Thyroid gland (tissue), 4 donors: Measurements from ENCODE around the gene PLD6. TPM values are rescaled to one million over a fixed set of nuclear protein-coding genes. Genes with fewer than 3 reads are reported as not detected.

Experiments
- DNase-seq, 2 donors: peaks; one replicate each; pipeline ENCODE4 v3.0.0-alpha.2; 2019
- H3K27ac ChIP-seq, 3 donors: fragments of 200-600 bp; sonication (generic); 1 replicate in 2 of 3; 2 replicates in 1 of 3; pipeline ENCODE4 v1.5.1; 2016 to 2019; ENCODE audit warnings: mild to moderate bottlenecking in 1 of 3, moderate library complexity in 1 of 3
- H3K27me3 ChIP-seq: fragments of 200-600 bp; sonication (generic); one replicate; pipeline ENCODE4 v1.5.1; 2019
- H3K36me3 ChIP-seq, 2 donors: fragments of 200-600 bp; sonication (generic); one replicate each; pipeline ENCODE4 v1.5.1; 2016 to 2019
- H3K4me1 ChIP-seq, 2 donors: fragments of 200-600 bp; sonication (generic); one replicate each; pipeline ENCODE4 v1.5.1; 2017 to 2019
- H3K4me3 ChIP-seq, 3 donors: fragments of 200-600 bp; sonication (generic); replicated peaks in 1 of 3; 1 replicate in 2 of 3; 2 replicates in 1 of 3; pipeline ENCODE4 v1.5.1; 2016; ENCODE audit warnings: mild to moderate bottlenecking in 1 of 3
- H3K9me3 ChIP-seq: fragments of 200-600 bp; sonication (generic); one replicate; pipeline ENCODE4 v1.5.1; 2017
- POLR2A ChIP-seq, 2 donors: fragments of 450-650 bp; IDR thresholded peaks; one replicate each; pipeline ENCODE4 v1.6.1; 2017; ENCODE audit warnings: antibody characterized with exemption in 2 of 2, mild to moderate bottlenecking in 2 of 2, moderate library complexity in 1 of 2
- WGBS, 2 donors: methylation state at CpG; one replicate each; pipeline ENCODE4 v1.1.5; 2017; 5-methylcytosine and 5-hydroxymethylcytosine counted together
- intact Hi-C: fragments of 100-400 bp; cut with DNase I; formaldehyde crosslinking; loops from one replicate; pipeline ENCODE4 v1.15.1; 2023
- small RNA-seq: library from RNA; depleted of rRNA; stranded (forward); fragments of <200 nt; gene quantifications from one replicate; pipeline ENCODE3, GENCODE V24; 2016
- total RNA-seq, 4 donors: library from RNA; depleted of rRNA; stranded (reverse); fragments of >200 nt; gene quantifications; one replicate each; pipeline ENCODE4 v1.2.3, GENCODE V29; 2016
- TF ChIP-seq, protein P1 (sequence below), 6 experiments: fragments of 200-600 bp in 3 of 6; fragments of 450-650 bp in 3 of 6; sonication (generic) in 3 of 6; IDR thresholded peaks; one replicate each; pipeline ENCODE4 v1.5.1; 2016 to 2019; ENCODE audit warnings: antibody characterized with exemption in 6 of 6, mild to moderate bottlenecking in 2 of 6, inconsistent platforms in 1 of 6, moderate library complexity in 1 of 6

PLD6 gene
- total RNA-seq, 4 donors from 2014 or later, result 1.3 to 3.2 (median 2.5) TPM

DNA sequence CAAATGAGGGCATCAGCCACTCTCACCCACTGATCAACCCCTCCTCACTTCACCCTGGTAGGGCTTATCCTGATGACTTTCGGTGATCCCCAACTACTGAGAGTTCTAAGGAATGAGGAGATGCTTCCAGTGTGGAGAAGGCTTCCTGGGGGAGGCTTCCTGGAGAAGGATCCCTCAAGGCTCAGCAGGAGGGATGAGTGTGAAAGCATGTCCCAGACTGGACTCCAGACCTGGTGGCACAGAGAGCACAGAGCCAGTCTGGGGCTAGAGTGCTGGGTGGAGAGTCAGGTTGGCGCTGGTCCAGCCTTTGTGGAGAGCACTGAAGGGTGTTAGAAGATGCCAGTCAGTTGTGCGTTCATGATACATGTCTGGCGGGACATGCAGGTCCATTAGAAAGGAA, 53.7 kb downstream of the PLD6 start:
- intact Hi-C loops, result no loop called here
- Histone ChIP-seq H3K36me3 (peaks cover 28 to 39% of the 10 kb centered on the region in 2 donors), H3K27ac (peak overlapping the region; percentile 44 to 59 (median 52)), H3K4me1 (peaks cover 27 to 35% of the 10 kb centered on the region in 2 donors), H3K4me3 (no peak overlapping the region), H3K9me3 (no peaks in the 10 kb centered on the region), H3K27me3 (no peaks in the 10 kb centered on the region)
- TF ChIP-seq POLR2A (IDR thresholded peaks at IDR 0.05), result no peak
- TF ChIP-seq, protein P1, sequence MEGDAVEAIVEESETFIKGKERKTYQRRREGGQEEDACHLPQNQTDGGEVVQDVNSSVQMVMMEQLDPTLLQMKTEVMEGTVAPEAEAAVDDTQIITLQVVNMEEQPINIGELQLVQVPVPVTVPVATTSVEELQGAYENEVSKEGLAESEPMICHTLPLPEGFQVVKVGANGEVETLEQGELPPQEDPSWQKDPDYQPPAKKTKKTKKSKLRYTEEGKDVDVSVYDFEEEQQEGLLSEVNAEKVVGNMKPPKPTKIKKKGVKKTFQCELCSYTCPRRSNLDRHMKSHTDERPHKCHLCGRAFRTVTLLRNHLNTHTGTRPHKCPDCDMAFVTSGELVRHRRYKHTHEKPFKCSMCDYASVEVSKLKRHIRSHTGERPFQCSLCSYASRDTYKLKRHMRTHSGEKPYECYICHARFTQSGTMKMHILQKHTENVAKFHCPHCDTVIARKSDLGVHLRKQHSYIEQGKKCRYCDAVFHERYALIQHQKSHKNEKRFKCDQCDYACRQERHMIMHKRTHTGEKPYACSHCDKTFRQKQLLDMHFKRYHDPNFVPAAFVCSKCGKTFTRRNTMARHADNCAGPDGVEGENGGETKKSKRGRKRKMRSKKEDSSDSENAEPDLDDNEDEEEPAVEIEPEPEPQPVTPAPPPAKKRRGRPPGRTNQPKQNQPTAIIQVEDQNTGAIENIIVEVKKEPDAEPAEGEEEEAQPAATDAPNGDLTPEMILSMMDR (IDR thresholded peaks at IDR 0.05), result no peak
- 34 to 54% methylated on average over 4 of the region's 4 CpGs for WGBS, 2 donors
- peak; percentile 93 for DNase-seq

DNA sequence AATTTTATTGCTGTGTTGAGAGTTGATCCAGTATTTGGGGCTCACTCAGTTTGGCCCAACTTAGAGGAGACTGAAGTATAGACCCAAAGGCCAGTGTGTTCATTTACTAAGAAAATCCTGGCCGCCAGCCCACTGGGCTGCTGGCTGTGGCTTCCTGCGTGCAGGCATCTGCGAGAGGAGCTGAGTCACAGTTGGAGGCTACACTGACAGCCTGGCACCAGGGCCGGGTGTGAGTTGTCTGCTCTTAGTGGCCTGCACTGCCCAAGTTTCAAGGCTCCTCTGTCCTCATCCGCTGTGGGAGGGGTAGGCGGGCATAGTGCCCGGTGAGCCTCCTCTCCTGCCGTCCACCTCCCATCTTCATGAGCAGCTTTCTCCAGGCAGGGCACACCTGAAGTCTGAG, 54.2 kb downstream of the PLD6 start:
- Histone ChIP-seq H3K27me3 (no peaks in the 10 kb centered on the region), H3K36me3 (peaks cover 29 to 38% of the 10 kb centered on the region in 2 donors), H3K9me3 (no peaks in the 10 kb centered on the region), H3K27ac (peak overlapping the region; percentile 44 to 59 (median 52)), H3K4me1 (peaks cover 27 to 33% of the 10 kb centered on the region in 2 donors), H3K4me3 (no peak overlapping the region)
- TF ChIP-seq POLR2A (IDR thresholded peaks at IDR 0.05), result no peak
- TF ChIP-seq, protein P1 (IDR thresholded peaks at IDR 0.05), result no peak
- peak; percentile 93 to 97 for DNase-seq
- 28 to 37% methylated on average over 8 of the region's 8 CpGs for WGBS, 2 donors
- intact Hi-C loops, result no loop called here

DNA sequence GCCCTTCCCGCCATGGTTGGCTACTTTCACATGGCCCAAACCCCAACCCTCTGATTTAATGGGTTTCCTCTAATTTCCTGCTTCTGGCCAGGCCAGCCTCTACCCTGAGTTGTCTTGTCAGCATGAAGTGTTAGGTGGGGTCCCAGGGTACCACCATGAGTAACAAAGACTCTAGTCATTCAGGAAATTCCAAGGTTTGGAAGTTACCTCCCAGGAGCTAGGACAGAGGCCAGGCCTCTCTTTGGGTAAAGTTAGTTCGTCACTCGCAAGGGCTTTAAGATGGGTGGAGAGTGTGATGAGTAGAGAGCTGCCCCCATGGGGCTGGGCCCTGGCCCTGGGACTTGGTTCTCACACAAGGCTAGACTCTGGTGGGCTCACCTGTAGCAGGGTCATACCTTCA, 54.6 kb downstream of the PLD6 start:
- H3K27me3 ChIP-seq, result no peaks in the 10 kb centered on the region
- intact Hi-C loops, result no loop called here
- DNase-seq, result no peak
- TF ChIP-seq, protein P1 (IDR thresholded peaks at IDR 0.05), result no peak
- TF ChIP-seq POLR2A (IDR thresholded peaks at IDR 0.05), result no peak
- H3K9me3 ChIP-seq, result no peaks in the 10 kb centered on the region
- peaks cover 29 to 36% of the 10 kb centered on the region in 2 donors for H3K36me3 ChIP-seq
- peak overlapping the region; percentile 3 to 52 (median 44) for H3K27ac ChIP-seq
- 87 to 90% methylated on average over 3 of the region's 3 CpGs for WGBS, 2 donors
- H3K4me1 ChIP-seq, result peaks cover 25 to 28% of the 10 kb centered on the region in 2 donors
- no peak overlapping the region for H3K4me3 ChIP-seq

DNA sequence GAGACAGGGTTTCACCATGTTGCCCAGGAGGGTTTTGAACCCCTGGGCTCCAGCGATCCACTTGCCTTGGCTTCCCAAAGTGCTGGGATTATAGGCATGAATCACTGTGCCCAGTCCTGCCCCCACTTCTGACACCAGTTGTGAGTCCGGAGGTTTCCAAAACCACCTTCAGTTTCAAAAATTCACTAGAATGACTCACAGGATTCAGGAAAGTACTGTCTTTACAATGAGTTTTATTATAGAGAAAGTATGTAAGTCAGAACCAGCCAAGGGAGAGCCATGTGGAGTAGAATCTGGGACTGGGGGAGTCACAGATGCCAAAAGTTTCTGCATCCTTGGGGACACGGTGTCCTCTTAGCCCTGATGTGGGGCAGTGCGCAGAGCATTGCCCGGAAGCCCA, 55.1 kb downstream of the PLD6 start:
- H3K27me3 ChIP-seq, result no peaks in the 10 kb centered on the region
- peaks cover 21 to 23% of the 10 kb centered on the region in 2 donors for H3K4me1 ChIP-seq
- TF ChIP-seq POLR2A (IDR thresholded peaks at IDR 0.05), result no peak
- TF ChIP-seq, protein P1 (IDR thresholded peaks at IDR 0.05), result no peak
- peak overlapping the region; percentile 3 to 52 (median 44) for H3K27ac ChIP-seq
- intact Hi-C loops, result no loop called here
- H3K36me3 ChIP-seq, result peaks cover 31 to 38% of the 10 kb centered on the region in 2 donors
- no peak overlapping the region for H3K4me3 ChIP-seq
- no peak for DNase-seq
- no peaks in the 10 kb centered on the region for H3K9me3 ChIP-seq
- WGBS, 2 donors, result 93 to 97% methylated on average over 5 of the region's 5 CpGs

Small RNA genes within 50 kb of the gene (small RNA-seq; reads per million reads assigned to genes)
- not detected for gene RNU6-767P

Other genes with a start within 250 kb of the PLD6 start
- not detected for gene TNFRSF13B, start 234.2 kb downstream of the PLD6 start, total RNA-seq
- gene MPRIP, start 163.9 kb downstream of the PLD6 start, total RNA-seq, result 100 to 1,000 TPM; 130 to 244 (median 155) TPM
- 10 to 100 TPM; 61.5 to 79.7 (median 68.2) TPM for gene FLCN, start 30.8 kb upstream of the PLD6 start, total RNA-seq
- 10 to 100 TPM; 49.2 to 60.0 (median 57.9) TPM for gene COPS3, start 74.9 kb upstream of the PLD6 start, total RNA-seq
- gene NT5M, start 97.0 kb upstream of the PLD6 start, total RNA-seq, result 1 to 10 TPM; 1.1 to 6.0 (median 2.8) TPM